H1 (cell line): ENCODE results near the gene ACAA1. TPM values are rescaled to one million over a fixed set of nuclear protein-coding genes. Genes with fewer than 3 reads are reported as not detected.

ENCODE experiments used
- CTCF ChIA-PET: fragments of 300-600 bp; sonication (Branson Sonifier 250); formaldehyde crosslinking; loops from one replicate; lab custom pipeline; 2021; ENCODE audit not compliant: partially characterized antibody; lab: Charles Lee
- POLR2A ChIA-PET: fragments of 300-600 bp; sonication (Branson Sonifier 250); formaldehyde crosslinking; loops from one replicate; lab custom pipeline; 2021; ENCODE audit warnings: inconsistent platforms; ENCODE audit not compliant: partially characterized antibody; lab: Charles Lee
- DNase-seq, 2 experiments: peaks; one replicate each; pipeline versions ENCODE4 v3.0.0 to v3.0.0-alpha.2; 2010 to 2022; ENCODE audit warnings: low spot score in 2 of 2, low read depth in 1 of 2, mixed read lengths in 1 of 2
- FAIRE-seq: peaks from 2 replicates; lab custom pipeline; 2011; peaks lifted over from hg19 to GRCh38; lab: Jason Lieb, UNC
- H2AFZ ChIP-seq: 2 replicates; pipeline ENCODE4 v1.8.1; 2012; ENCODE audit warnings: low read length, inconsistent platforms
- H2AK5ac ChIP-seq: 2 replicates; pipeline ENCODE4 v1.6.1; 2013; ENCODE audit warnings: low read depth, low read length
- H2BK120ac ChIP-seq: replicated peaks from 2 replicates; pipeline ENCODE3; 2013; ENCODE audit warnings: low read depth, low read length, inconsistent platforms
- H2BK12ac ChIP-seq: 2 replicates; pipeline ENCODE4 v1.6.1; 2013; ENCODE audit warnings: low read depth, low read length
- H2BK15ac ChIP-seq: 2 replicates; pipeline ENCODE4 v1.6.1; 2013; ENCODE audit warnings: low read length
- H2BK20ac ChIP-seq: 2 replicates; pipeline ENCODE4 v1.6.1; 2013; ENCODE audit warnings: low read length
- H2BK5ac ChIP-seq: 2 replicates; pipeline ENCODE4 v1.6.1; 2013; ENCODE audit warnings: low read depth, low read length
- H3K14ac ChIP-seq: 2 replicates; pipeline ENCODE4 v1.6.1; 2013; ENCODE audit warnings: inconsistent platforms; ENCODE audit not compliant: insufficient read length
- H3K18ac ChIP-seq: 2 replicates; pipeline ENCODE4 v1.6.1; 2013; ENCODE audit warnings: low read length; ENCODE audit errors: extremely low read depth
- H3K23ac ChIP-seq: 2 replicates; pipeline ENCODE4 v1.6.1; 2013; ENCODE audit warnings: inconsistent platforms; ENCODE audit not compliant: insufficient read length
- H3K23me2 ChIP-seq: 2 replicates; pipeline ENCODE4 v1.6.1; 2013; ENCODE audit warnings: low read depth, low read length
- H3K27ac ChIP-seq: 2 replicates; pipeline ENCODE4 v1.6.1; 2011; ENCODE audit warnings: low read depth, low read length, inconsistent platforms
- H3K27me3 ChIP-seq, 4 experiments: replicated peaks in 1 of 4; 1 replicate in 1 of 4; 2 replicates in 3 of 4; pipeline versions ENCODE4 v1.6.1 to v1.8.1; 2011 to 2013; ENCODE audit warnings: low read length in 3 of 4, mild to moderate bottlenecking in 3 of 4, inconsistent platforms in 2 of 4, mixed read lengths in 2 of 4, moderate library complexity in 1 of 4; ENCODE audit not compliant: control insufficient read depth in 3 of 4, insufficient read depth in 3 of 4; ENCODE audit errors: extremely low read depth in 1 of 4
- H3K36me3 ChIP-seq, 4 experiments: 2 replicates each; pipeline versions ENCODE4 v1.6.1 to v1.8.1; 2011 to 2013; ENCODE audit warnings: mild to moderate bottlenecking in 4 of 4, low read length in 3 of 4, moderate library complexity in 2 of 4, control low read depth in 1 of 4, inconsistent platforms in 1 of 4; ENCODE audit not compliant: insufficient read depth in 4 of 4, control insufficient read depth in 2 of 4
- H3K4ac ChIP-seq: replicated peaks from 2 replicates; pipeline ENCODE3; 2013; ENCODE audit warnings: low read length, low read depth, mixed read lengths, inconsistent platforms; ENCODE audit not compliant: insufficient read length
- H3K4me1 ChIP-seq, 4 experiments: replicated peaks in 1 of 4; 1 replicate in 1 of 4; 2 replicates in 3 of 4; pipeline versions ENCODE4 v1.6.1 to v1.8.1; 2011 to 2013; ENCODE audit warnings: low read length in 3 of 4, inconsistent platforms in 2 of 4, mixed read lengths in 1 of 4; ENCODE audit not compliant: insufficient read depth in 4 of 4, control insufficient read depth in 3 of 4
- H3K4me2 ChIP-seq, 2 experiments: 2 replicates each; pipeline versions ENCODE4 v1.6.1 to v1.8.1; 2011 to 2013; ENCODE audit warnings: low read depth in 2 of 2, low read length in 2 of 2, control low read depth in 1 of 2, inconsistent platforms in 1 of 2, mild to moderate bottlenecking in 1 of 2; ENCODE audit not compliant: insufficient read depth in 1 of 2
- H3K4me3 ChIP-seq, 4 experiments: fragments of 200-600, 300-600 bp in 1 of 4; sonication (generic), shearing (Covaris generic), sonication (Bioruptor Twin) in 1 of 4; 2 replicates each; pipeline versions ENCODE4 v1.5.1 to v1.8.1; 2011 to 2016; ENCODE audit warnings: low read length in 4 of 4, low read depth in 3 of 4, control low read depth in 2 of 4, inconsistent platforms in 2 of 4, mild to moderate bottlenecking in 2 of 4, mixed read lengths in 1 of 4, moderate library complexity in 1 of 4; ENCODE audit not compliant: insufficient read depth in 2 of 4; ENCODE audit errors: extremely low read depth in 1 of 4
- H3K56ac ChIP-seq: replicated peaks from 2 replicates; pipeline ENCODE3; 2013; ENCODE audit warnings: low read depth, mild to moderate bottlenecking, mixed read lengths, low read length, inconsistent platforms; ENCODE audit not compliant: insufficient read length
- H3K79me1 ChIP-seq: 2 replicates; pipeline ENCODE4 v1.6.1; 2013; ENCODE audit warnings: low read depth, low read length, control low read depth
- H3K79me2 ChIP-seq, 2 experiments: 2 replicates each; pipeline versions ENCODE4 v1.6.1 to v1.8.1; 2012 to 2013; ENCODE audit warnings: low read length in 2 of 2, mild to moderate bottlenecking in 2 of 2, inconsistent platforms in 1 of 2; ENCODE audit not compliant: insufficient read depth in 2 of 2, control insufficient read depth in 1 of 2
- H3K9ac ChIP-seq, 4 experiments: replicated peaks in 1 of 4; 1 replicate in 1 of 4; 2 replicates in 3 of 4; pipeline versions ENCODE4 v1.6.1 to v1.8.1; 2011 to 2013; ENCODE audit warnings: low read depth in 3 of 4, low read length in 3 of 4, control low read depth in 2 of 4, mild to moderate bottlenecking in 2 of 4, moderate library complexity in 2 of 4, inconsistent platforms in 1 of 4; ENCODE audit errors: extremely low read depth in 1 of 4
- H3K9me3 ChIP-seq, 2 experiments: 2 replicates each; pipeline versions ENCODE4 v1.6.1 to v1.8.1; 2012 to 2013; ENCODE audit warnings: mild to moderate bottlenecking in 2 of 2, moderate library complexity in 2 of 2, control low read depth in 1 of 2, inconsistent platforms in 1 of 2, low read depth in 1 of 2, low read length in 1 of 2, mixed read lengths in 1 of 2; ENCODE audit not compliant: insufficient read depth in 2 of 2
- H4K20me1 ChIP-seq, 2 experiments: replicated peaks in 1 of 2; 2 replicates each; pipeline versions ENCODE3 to v1.8.1; 2011 to 2013; ENCODE audit warnings: inconsistent platforms in 2 of 2, low read length in 2 of 2, mild to moderate bottlenecking in 1 of 2; ENCODE audit not compliant: insufficient read depth in 2 of 2, control insufficient read depth in 1 of 2
- H4K5ac ChIP-seq: 2 replicates; pipeline ENCODE4 v1.6.1; 2013; ENCODE audit warnings: low read length, low read depth, mixed read lengths, inconsistent platforms; ENCODE audit not compliant: insufficient read length
- H4K8ac ChIP-seq: 2 replicates; pipeline ENCODE4 v1.8.0; 2013; ENCODE audit warnings: mild to moderate bottlenecking, moderate library complexity, low read length, inconsistent platforms; ENCODE audit not compliant: insufficient read depth; ENCODE audit errors: extremely low read depth
- H4K91ac ChIP-seq: replicated peaks from 2 replicates; pipeline ENCODE3; 2013; ENCODE audit warnings: low read length, mixed read lengths, inconsistent platforms; ENCODE audit not compliant: insufficient read length
- ASH2L ChIP-seq: fragments of 200-600, 300-600 bp; sonication (generic); IDR thresholded peaks from one replicate; pipeline ENCODE4 v1.7.1; 2017; ENCODE audit warnings: low read length
- CREB1 ChIP-seq: IDR thresholded peaks from 2 replicates; pipeline ENCODE4 v1.6.1; 2012; ENCODE audit warnings: inconsistent platforms
- GABPA ChIP-seq: IDR thresholded peaks from 2 replicates; pipeline ENCODE4 v1.6.1; 2011; ENCODE audit warnings: mild to moderate bottlenecking, low read length, moderate library complexity, borderline replicate concordance; ENCODE audit not compliant: insufficient read depth
- KDM4A ChIP-seq: IDR thresholded peaks from one replicate; pipeline ENCODE4 v1.7.1; 2012; ENCODE audit warnings: low read depth, mild to moderate bottlenecking, moderate library complexity, low read length, inconsistent platforms; ENCODE audit not compliant: severe bottlenecking
- PHF8 ChIP-seq: fragments of 200-600 bp; sonication (generic); conservative IDR thresholded peaks from 2 replicates; pipeline ENCODE4 v1.7.1; 2012; ENCODE audit warnings: low read depth, mild to moderate bottlenecking, inconsistent platforms, low read length, moderate library complexity
- POLR2A ChIP-seq, 2 experiments: IDR thresholded peaks; 1 replicate in 1 of 2; 2 replicates in 1 of 2; pipeline ENCODE4 v1.6.1; 2011; ENCODE audit warnings: low read depth in 2 of 2, low read length in 2 of 2, mild to moderate bottlenecking in 2 of 2; ENCODE audit errors: control extremely low read depth in 1 of 2
- POU5F1 ChIP-seq: IDR thresholded peaks from 2 replicates; pipeline ENCODE4 v1.6.1; 2011; ENCODE audit warnings: low read depth, mild to moderate bottlenecking, low read length, moderate library complexity
- TEAD4 ChIP-seq: IDR thresholded peaks from 2 replicates; pipeline ENCODE4 v1.6.1; 2012; ENCODE audit warnings: low read depth, low read length, inconsistent platforms, mixed read lengths
- WGBS, 2 experiments: shearing (Covaris generic) in 1 of 2; methylation state at CpG; one replicate each; pipeline versions ENCODE4 v1.1.6 to v1.1.7; 2013 to 2015; ENCODE audit warnings: low lambda C conversion rate in 2 of 2, mixed read lengths in 2 of 2, inconsistent platforms in 1 of 2, low coverage in 1 of 2, missing lambda C conversion rate in 1 of 2; ENCODE audit not compliant: insufficient replicate concordance in 2 of 2, insufficient coverage in 1 of 2, insufficient read length in 1 of 2; ENCODE audit errors: extremely low coverage in 1 of 2, missing lambda C conversion rate in 1 of 2; 5-methylcytosine and 5-hydroxymethylcytosine counted together
- polyA plus RNA-seq, 7 experiments: library from polyadenylated mRNA; depleted of rRNA in 3 of 7; stranded (reverse) in 5 of 7; unstranded in 2 of 7; fragments of >200 nt in 5 of 7; fragments of 200-250 nt in 2 of 7; gene quantifications; 1 replicate in 5 of 7; 2 replicates in 1 of 7; 4 replicates in 1 of 7; pipeline versions ENCODE4 v1.2.1 to v1.2.3, GENCODE V29; 2011 to 2013; ENCODE audit warnings: missing spikeins in 2 of 7, mixed read lengths in 2 of 7
- total RNA-seq: library from RNA; stranded (reverse); fragmentation: NEBNext Ultra II Directional; extraction: Animal tissue kit (Norgen Biotek cat#: 25700); gene quantifications from 2 replicates; pipeline ENCODE4 v1.2.1, GENCODE V29; 2021
- TF ChIP-seq, protein P1 (sequence below), 3 experiments: IDR thresholded peaks; 1 replicate in 2 of 3; 2 replicates in 1 of 3; pipeline versions ENCODE4 v1.5.1 to v1.6.1; 2011; ENCODE audit warnings: low read length in 3 of 3, mild to moderate bottlenecking in 3 of 3, inconsistent platforms in 2 of 3, low read depth in 1 of 3, moderate library complexity in 1 of 3; ENCODE audit not compliant: insufficient read depth in 1 of 3; ENCODE audit errors: control extremely low read depth in 1 of 3
- TF ChIP-seq, protein P2 (sequence below): IDR thresholded peaks from 2 replicates; pipeline ENCODE4 v1.6.1; 2012; ENCODE audit warnings: low read length, inconsistent platforms

Gene ACAA1
- total and polyA plus RNA-seq, 2 of the 8 experiments (the other 6 are each of a cell fraction or from before 2014, with no cell fraction given): 23.1 to 34.8 TPM

DNA sequence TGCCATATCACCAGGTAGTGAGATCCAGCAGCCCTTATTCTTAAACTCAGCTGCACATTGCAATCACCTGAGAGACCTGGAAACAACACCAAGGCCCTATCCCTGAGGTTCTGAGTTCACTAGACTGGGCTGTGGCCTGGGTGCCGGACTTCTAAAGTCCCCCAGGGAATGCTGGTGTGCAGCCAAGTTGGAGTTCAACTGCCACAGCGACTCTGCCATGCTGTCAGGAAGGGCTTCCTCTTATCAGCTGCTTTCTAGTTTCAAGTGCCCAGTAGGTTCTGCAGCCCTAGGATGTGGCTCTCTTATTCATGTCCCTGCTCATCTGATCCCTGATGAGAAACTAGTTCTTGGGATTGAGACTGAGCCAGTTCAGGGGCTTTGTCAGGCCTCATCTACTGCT lies 47.8 kb downstream of the ACAA1 start:
- 100% methylated on average over 2 of the region's 2 CpGs; no CpG with 5 or more reads in 1 of the 2 experiments for WGBS, 2 experiments
- H3K23ac ChIP-seq: no peak overlapping the region
- TF ChIP-seq POLR2A (IDR thresholded peaks at IDR 0.05; ENCODE audit: control extremely low read depth in 1 of 2, low read depth in 2 of 2, low read length in 2 of 2) (no peak), KDM4A (no peak), PHF8 (no peak), POU5F1 (no peak), CREB1 (no peak), ASH2L (no peak), GABPA (no peak), TEAD4 (no peak)
- TF ChIP-seq, protein P1, sequence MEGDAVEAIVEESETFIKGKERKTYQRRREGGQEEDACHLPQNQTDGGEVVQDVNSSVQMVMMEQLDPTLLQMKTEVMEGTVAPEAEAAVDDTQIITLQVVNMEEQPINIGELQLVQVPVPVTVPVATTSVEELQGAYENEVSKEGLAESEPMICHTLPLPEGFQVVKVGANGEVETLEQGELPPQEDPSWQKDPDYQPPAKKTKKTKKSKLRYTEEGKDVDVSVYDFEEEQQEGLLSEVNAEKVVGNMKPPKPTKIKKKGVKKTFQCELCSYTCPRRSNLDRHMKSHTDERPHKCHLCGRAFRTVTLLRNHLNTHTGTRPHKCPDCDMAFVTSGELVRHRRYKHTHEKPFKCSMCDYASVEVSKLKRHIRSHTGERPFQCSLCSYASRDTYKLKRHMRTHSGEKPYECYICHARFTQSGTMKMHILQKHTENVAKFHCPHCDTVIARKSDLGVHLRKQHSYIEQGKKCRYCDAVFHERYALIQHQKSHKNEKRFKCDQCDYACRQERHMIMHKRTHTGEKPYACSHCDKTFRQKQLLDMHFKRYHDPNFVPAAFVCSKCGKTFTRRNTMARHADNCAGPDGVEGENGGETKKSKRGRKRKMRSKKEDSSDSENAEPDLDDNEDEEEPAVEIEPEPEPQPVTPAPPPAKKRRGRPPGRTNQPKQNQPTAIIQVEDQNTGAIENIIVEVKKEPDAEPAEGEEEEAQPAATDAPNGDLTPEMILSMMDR (IDR thresholded peaks at IDR 0.05; ENCODE audit: control extremely low read depth in 1 of 3, insufficient read depth in 1 of 3, low read depth in 1 of 3, low read length in 3 of 3): no peak
- TF ChIP-seq, protein P2, sequence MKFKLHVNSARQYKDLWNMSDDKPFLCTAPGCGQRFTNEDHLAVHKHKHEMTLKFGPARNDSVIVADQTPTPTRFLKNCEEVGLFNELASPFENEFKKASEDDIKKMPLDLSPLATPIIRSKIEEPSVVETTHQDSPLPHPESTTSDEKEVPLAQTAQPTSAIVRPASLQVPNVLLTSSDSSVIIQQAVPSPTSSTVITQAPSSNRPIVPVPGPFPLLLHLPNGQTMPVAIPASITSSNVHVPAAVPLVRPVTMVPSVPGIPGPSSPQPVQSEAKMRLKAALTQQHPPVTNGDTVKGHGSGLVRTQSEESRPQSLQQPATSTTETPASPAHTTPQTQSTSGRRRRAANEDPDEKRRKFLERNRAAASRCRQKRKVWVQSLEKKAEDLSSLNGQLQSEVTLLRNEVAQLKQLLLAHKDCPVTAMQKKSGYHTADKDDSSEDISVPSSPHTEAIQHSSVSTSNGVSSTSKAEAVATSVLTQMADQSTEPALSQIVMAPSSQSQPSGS: no peak

More for the DNA sequence above, 47.8 kb downstream of the ACAA1 start:
- Histone ChIP-seq H3K9ac (no peak overlapping the region), H3K27me3 (no peaks in the 10 kb centered on the region), H2AK5ac (no peak overlapping the region), H3K56ac (no peak overlapping the region), H2BK20ac (no peak overlapping the region), H3K36me3 (no peaks in the 10 kb centered on the region), H3K9me3 (peaks cover 2 to 3% of the 10 kb centered on the region in 2 experiments; a peak in 3 of 4 replicates), H4K20me1 (no peaks in the 10 kb centered on the region), H3K18ac (no peak overlapping the region), H3K23me2 (peaks cover 3% of the 10 kb centered on the region; the same call in 1 of the 2 replicates), H3K14ac (no peak overlapping the region), H4K91ac (no peak overlapping the region), H2BK5ac (no peak overlapping the region), H4K5ac (no peak overlapping the region), H3K27ac (no peak overlapping the region), H3K4me3 (no peak overlapping the region), H2BK12ac (no peak overlapping the region), H2AFZ (no peak overlapping the region), H3K4me2 (no peak overlapping the region), H2BK120ac (no peak overlapping the region), H3K4me1 (no peaks in the 10 kb centered on the region), H2BK15ac (no peak overlapping the region), H3K79me1 (no peaks in the 10 kb centered on the region), H3K4ac (no peak overlapping the region), H4K8ac (no peak overlapping the region), H3K79me2 (no peaks in the 10 kb centered on the region)
- POLR2A ChIA-PET: interaction anchor here (0.9 kb wide), 1 partner anchor 9 kb away, joined by 3 read pairs; no protein-coding TSS in a partner anchor
- no peak for FAIRE-seq
- DNase-seq: no peak
- CTCF ChIA-PET: interaction anchor here (0.6 to 1.4 kb wide), 5 partner anchors 9 to 926 kb away, joined by 3 to 4 read pairs (median 3); no protein-coding TSS in a partner anchor
